Measurements from ENCODE around the gene LILRB2.
"Not testable (repeated sequence)": the region's sequence is repeated elsewhere in the genome, so short reads cannot be mapped to it uniquely, and the experiment has no call there.

LILRB2 gene

GRCh38 chr19:54275951-54276350 is 5.0 kb downstream of the LILRB2 start:
- no peak for ATAC-seq
- TF ChIP-seq POU6F1 (CRISPR knock-in tag; IDR thresholded peaks at IDR 0.05; ENCODE audit: borderline replicate concordance, low read depth) (no peak), ZFP3 (CRISPR knock-in tag; IDR thresholded peaks at IDR 0.05) (no peak), OSR1 (CRISPR knock-in tag; IDR thresholded peaks at IDR 0.05) (no peak), ZNF565 (CRISPR knock-in tag; conservative IDR thresholded peaks at IDR 0.05; ENCODE audit: low read depth) (no peak), ZNF8 (CRISPR knock-in tag; IDR thresholded peaks at IDR 0.05) (no peak), TSHZ2 (CRISPR knock-in tag; IDR thresholded peaks at IDR 0.05) (no peak), CREB5 (CRISPR knock-in tag; IDR thresholded peaks at IDR 0.05; ENCODE audit: low read depth) (no peak), GLIS3 (CRISPR knock-in tag; IDR thresholded peaks at IDR 0.05) (no peak), TOX (CRISPR knock-in tag; IDR thresholded peaks at IDR 0.05; ENCODE audit: borderline replicate concordance) (no peak), CSDC2 (CRISPR knock-in tag; IDR thresholded peaks at IDR 0.05) (no peak), BACH2 (CRISPR knock-in tag; IDR thresholded peaks at IDR 0.05; ENCODE audit: borderline replicate concordance) (no peak)

GRCh38 chr19:54274516-54274915 is 6.4 kb downstream of the LILRB2 start:
- ATAC-seq, result not testable (repeated sequence)

- ATAC-seq, result no peak
- TF ChIP-seq TCF4 (CRISPR knock-in tag; IDR thresholded peaks at IDR 0.05; ENCODE audit: borderline replicate concordance), result no peak
- TF ChIP-seq ISL1 (CRISPR knock-in tag; IDR thresholded peaks at IDR 0.05), result no peak
- no peak for TF ChIP-seq TOX (CRISPR knock-in tag; IDR thresholded peaks at IDR 0.05; ENCODE audit: borderline replicate concordance)
- TF ChIP-seq BACH2 (CRISPR knock-in tag; IDR thresholded peaks at IDR 0.05; ENCODE audit: borderline replicate concordance), result no peak
Measured at GRCh38 chr19:54273821-54274220, 7.1 kb downstream of the LILRB2 start.

- ATAC-seq, result not testable (repeated sequence)
Measured at GRCh38 chr19:54272181-54272580, 8.7 kb downstream of the LILRB2 start.

GRCh38 chr19:54271587-54271986 is 9.3 kb downstream of the LILRB2 start:
- ATAC-seq, result not testable (repeated sequence)

GRCh38 chr19:54271106-54271505 is 9.8 kb downstream of the LILRB2 start:
- ATAC-seq, result no peak
- no peak for TF ChIP-seq BACH2 (CRISPR knock-in tag; IDR thresholded peaks at IDR 0.05; ENCODE audit: borderline replicate concordance)
- no peak for TF ChIP-seq ARNTL (CRISPR knock-in tag; IDR thresholded peaks at IDR 0.05; ENCODE audit: borderline replicate concordance, low read depth)
- no peak for TF ChIP-seq PATZ1 (CRISPR knock-in tag; IDR thresholded peaks at IDR 0.05; ENCODE audit: borderline replicate concordance)
- TF ChIP-seq CSRNP3 (CRISPR knock-in tag; IDR thresholded peaks at IDR 0.05), result no peak
- no peak for TF ChIP-seq ZFP3 (CRISPR knock-in tag; IDR thresholded peaks at IDR 0.05)
- TF ChIP-seq ZC3H10 (CRISPR knock-in tag; IDR thresholded peaks at IDR 0.05), result no peak
- no peak for TF ChIP-seq ZNF8 (CRISPR knock-in tag; IDR thresholded peaks at IDR 0.05)
- TF ChIP-seq CREB5 (CRISPR knock-in tag; IDR thresholded peaks at IDR 0.05; ENCODE audit: low read depth), result no peak
- TF ChIP-seq ZNF70 (CRISPR knock-in tag; IDR thresholded peaks at IDR 0.05), result no peak
- no peak for TF ChIP-seq POU6F1 (CRISPR knock-in tag; IDR thresholded peaks at IDR 0.05; ENCODE audit: borderline replicate concordance, low read depth)
- TF ChIP-seq GLIS3 (CRISPR knock-in tag; IDR thresholded peaks at IDR 0.05), result no peak
- TF ChIP-seq TOX (CRISPR knock-in tag; IDR thresholded peaks at IDR 0.05; ENCODE audit: borderline replicate concordance), result no peak
- no peak for TF ChIP-seq PPARA (CRISPR knock-in tag; IDR thresholded peaks at IDR 0.05; ENCODE audit: borderline replicate concordance)
